Measurements from ENCODE around the gene NINJ2.
A peak's percentile ranks its signal among the peaks of the same experiment; 100 is the strongest.

The NINJ2 gene

GRCh38 chr12:569803-570434 is 93.3 kb downstream of the NINJ2 start:
- H4K20me1 ChIP-seq (ENCODE audit: insufficient read depth, low read length) = no peaks in the 10 kb centered on the region
- H3K4me2 ChIP-seq (ENCODE audit: insufficient read depth, low read length) = peak overlapping the region; percentile 94
- peak overlapping the region; percentile 56; the same call in 1 of the 2 replicates for H3K27ac ChIP-seq (ENCODE audit: low read length)
- peaks cover 16% of the 10 kb centered on the region for H3K4me1 ChIP-seq (ENCODE audit: insufficient read depth, low read length)
- peak; percentile 96 for ATAC-seq (ENCODE audit: insufficient read depth, low read depth)
- TF ChIP-seq EZH2 (IDR thresholded peaks at IDR 0.05; ENCODE audit: borderline replicate concordance, low read depth, low read length, severe bottlenecking) (no peak), CTCF (IDR thresholded peaks at IDR 0.05; ENCODE audit: borderline replicate concordance, extremely low read depth, low read length, poor library complexity, severe bottlenecking) (peak; percentile 95)
- H3K9me3 ChIP-seq (ENCODE audit: insufficient read depth, low read length, severe bottlenecking) = no peaks in the 10 kb centered on the region
- no peaks in the 10 kb centered on the region for H3K79me2 ChIP-seq (ENCODE audit: insufficient read depth, low read length)
- peak overlapping the region; percentile 64 for H3K9ac ChIP-seq (ENCODE audit: low read depth, low read length)
- H2AFZ ChIP-seq (ENCODE audit: low read depth, low read length) = peak overlapping the region; percentile 87
- H3K27me3 ChIP-seq (ENCODE audit: insufficient read depth, low read length, poor library complexity) = no peaks in the 10 kb centered on the region
- peak overlapping the region; percentile 15 to 69; a peak in 3 of 4 replicates for H3K4me3 ChIP-seq (ENCODE audit: low read depth in 1 of 2, low read length in 2 of 2)
- no peaks in the 10 kb centered on the region for H3K36me3 ChIP-seq (ENCODE audit: insufficient read depth, low read length)
- peak; percentile 85 for DNase-seq

- Histone ChIP-seq H3K9me3 (ENCODE audit: insufficient read depth, low read length, severe bottlenecking) (no peaks in the 10 kb centered on the region), H3K4me1 (ENCODE audit: insufficient read depth, low read length) (peaks cover 24% of the 10 kb centered on the region), H3K27ac (ENCODE audit: low read length) (no peak overlapping the region), H3K9ac (ENCODE audit: low read depth, low read length) (peak overlapping the region; percentile 64), H2AFZ (ENCODE audit: low read depth, low read length) (peak overlapping the region; percentile 87), H3K4me3 (ENCODE audit: low read depth in 1 of 2, low read length in 2 of 2) (peak overlapping the region in 1 of 2 experiments; percentile 69; a peak in 2 of 4 replicates), H4K20me1 (ENCODE audit: insufficient read depth, low read length) (no peaks in the 10 kb centered on the region), H3K27me3 (ENCODE audit: insufficient read depth, low read length, poor library complexity) (no peaks in the 10 kb centered on the region), H3K79me2 (ENCODE audit: insufficient read depth, low read length) (no peaks in the 10 kb centered on the region), H3K36me3 (ENCODE audit: insufficient read depth, low read length) (no peaks in the 10 kb centered on the region), H3K4me2 (ENCODE audit: insufficient read depth, low read length) (peak overlapping the region; percentile 94)
- TF ChIP-seq EZH2 (IDR thresholded peaks at IDR 0.05; ENCODE audit: borderline replicate concordance, low read depth, low read length, severe bottlenecking) (no peak), CTCF (IDR thresholded peaks at IDR 0.05; ENCODE audit: borderline replicate concordance, extremely low read depth, low read length, poor library complexity, severe bottlenecking) (no peak)
- ATAC-seq (ENCODE audit: insufficient read depth, low read depth) (no peak; the same call in 2 of the 3 replicates), DNase-seq (no peak)
Measured at GRCh38 chr12:569091-569676, 94.1 kb downstream of the NINJ2 start.

DNA sequence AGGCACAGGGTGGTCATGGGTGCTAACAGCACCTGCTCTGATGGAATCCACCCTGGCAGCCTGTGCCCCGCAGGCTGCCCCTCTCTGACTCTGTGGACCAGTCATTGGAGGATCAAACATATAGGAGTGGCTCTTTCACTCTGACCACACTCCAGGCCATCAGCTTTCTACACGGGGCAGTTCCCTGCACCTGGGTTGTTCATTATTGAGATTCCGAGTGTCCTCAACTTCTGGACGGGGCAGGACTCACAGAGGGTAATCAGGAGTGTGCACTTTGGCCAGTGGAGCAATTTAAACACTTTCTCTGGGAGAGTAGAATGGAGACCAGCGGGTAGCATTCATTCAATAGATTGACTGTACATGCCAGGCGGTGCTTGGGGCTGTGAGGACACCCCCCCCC is 94.8 kb downstream of the NINJ2 start:
- Histone ChIP-seq H3K9me3 (ENCODE audit: insufficient read depth, low read length, severe bottlenecking) (no peaks in the 10 kb centered on the region), H2AFZ (ENCODE audit: low read depth, low read length) (no peak overlapping the region), H3K27ac (ENCODE audit: low read length) (no peak overlapping the region), H3K4me2 (ENCODE audit: insufficient read depth, low read length) (no peak overlapping the region), H3K27me3 (ENCODE audit: insufficient read depth, low read length, poor library complexity) (no peaks in the 10 kb centered on the region), H3K4me3 (ENCODE audit: low read depth in 1 of 2, low read length in 2 of 2) (no peak overlapping the region), H3K4me1 (ENCODE audit: insufficient read depth, low read length) (peaks cover 31% of the 10 kb centered on the region), H3K9ac (ENCODE audit: low read depth, low read length) (no peak overlapping the region), H3K79me2 (ENCODE audit: insufficient read depth, low read length) (no peaks in the 10 kb centered on the region), H3K36me3 (ENCODE audit: insufficient read depth, low read length) (no peaks in the 10 kb centered on the region), H4K20me1 (ENCODE audit: insufficient read depth, low read length) (no peaks in the 10 kb centered on the region)
- DNase-seq = no peak
- TF ChIP-seq CTCF (IDR thresholded peaks at IDR 0.05; ENCODE audit: borderline replicate concordance, extremely low read depth, low read length, poor library complexity, severe bottlenecking) (no peak), EZH2 (IDR thresholded peaks at IDR 0.05; ENCODE audit: borderline replicate concordance, low read depth, low read length, severe bottlenecking) (no peak)
- ATAC-seq (ENCODE audit: insufficient read depth, low read depth) = no peak

Measured in DND-41 (cell line).